Measurements from ENCODE around the gene SORCS2.

Gene SORCS2

GRCh38 chr4:7270121-7270520 is 77.8 kb downstream of the SORCS2 start:
- Histone ChIP-seq H3K14ac (ENCODE audit: low read length in 2 of 2) (no peak overlapping the region), H3K23ac (ENCODE audit: low read length in 2 of 2) (no peak overlapping the region), H3K79me1 (replicated peaks; ENCODE audit: low read length, poor library complexity, severe bottlenecking) (peaks cover 3% of the 10 kb centered on the region), H2BK15ac (ENCODE audit: low read depth, poor library complexity, severe bottlenecking) (no peak overlapping the region), H3K4ac (ENCODE audit: low read depth in 1 of 2, low read length in 2 of 2) (no peak overlapping the region), H2BK12ac (ENCODE audit: low read length in 2 of 2) (no peak overlapping the region), H3K9me3 (ENCODE audit: control insufficient read depth, low read length) (peaks cover 8% of the 10 kb centered on the region), H4K8ac (ENCODE audit: low read length) (no peak overlapping the region), H2BK120ac (ENCODE audit: low read depth, low read length) (no peak overlapping the region), H3K4me1 (ENCODE audit: control insufficient read depth, insufficient read depth, low read depth, low read length) (peaks cover 13% of the 10 kb centered on the region), H3K4me2 (ENCODE audit: low read length, poor library complexity, severe bottlenecking) (no peak overlapping the region), H4K91ac (ENCODE audit: low read length) (no peak overlapping the region), H3K9ac (ENCODE audit: low read length) (no peak overlapping the region), H3K4me3 (ENCODE audit: insufficient read depth in 1 of 2, low read depth in 1 of 2, low read length in 2 of 2) (no peak overlapping the region), H2AFZ (ENCODE audit: low read depth, low read length) (no peak overlapping the region), H2AK5ac (ENCODE audit: low read length, severe bottlenecking) (no peak overlapping the region), H3K27me3 (ENCODE audit: control insufficient read depth in 1 of 2, insufficient read depth in 1 of 2, low read length in 2 of 2) (peaks cover 25 to 32% of the 10 kb centered on the region in 2 experiments), H2BK5ac (ENCODE audit: low read depth, low read length, poor library complexity, severe bottlenecking) (no peak overlapping the region), H3K27ac (ENCODE audit: low read length, poor library complexity, severe bottlenecking) (no peak overlapping the region), H3K18ac (ENCODE audit: low read depth in 1 of 2, low read length in 2 of 2) (no peak overlapping the region), H3K36me3 (ENCODE audit: control insufficient read depth in 1 of 2, insufficient read depth in 2 of 2, low read depth in 1 of 2, low read length in 2 of 2) (no peaks in the 10 kb centered on the region)
- no peak for DNase-seq
- 96% methylated on average over 17 of the region's 17 CpGs for WGBS

GRCh38 chr4:7272404-7272803 is 80.1 kb downstream of the SORCS2 start:
- Histone ChIP-seq H3K27ac (ENCODE audit: low read length, poor library complexity, severe bottlenecking) (no peak overlapping the region), H3K79me1 (replicated peaks; ENCODE audit: low read length, poor library complexity, severe bottlenecking) (peaks cover 3% of the 10 kb centered on the region), H2AFZ (ENCODE audit: low read depth, low read length) (no peak overlapping the region), H4K8ac (ENCODE audit: low read length) (no peak overlapping the region), H3K4ac (ENCODE audit: low read depth in 1 of 2, low read length in 2 of 2) (no peak overlapping the region), H2BK5ac (ENCODE audit: low read depth, low read length, poor library complexity, severe bottlenecking) (no peak overlapping the region), H4K91ac (ENCODE audit: low read length) (no peak overlapping the region), H3K36me3 (ENCODE audit: control insufficient read depth in 1 of 2, insufficient read depth in 2 of 2, low read depth in 1 of 2, low read length in 2 of 2) (no peaks in the 10 kb centered on the region), H3K23ac (ENCODE audit: low read length in 2 of 2) (no peak overlapping the region), H2BK15ac (ENCODE audit: low read depth, poor library complexity, severe bottlenecking) (no peak overlapping the region), H3K9me3 (ENCODE audit: control insufficient read depth, low read length) (peaks cover 8% of the 10 kb centered on the region), H2AK5ac (ENCODE audit: low read length, severe bottlenecking) (no peak overlapping the region), H3K14ac (ENCODE audit: low read length in 2 of 2) (no peak overlapping the region), H2BK120ac (ENCODE audit: low read depth, low read length) (no peak overlapping the region), H3K18ac (ENCODE audit: low read depth in 1 of 2, low read length in 2 of 2) (no peak overlapping the region), H3K4me1 (ENCODE audit: control insufficient read depth, insufficient read depth, low read depth, low read length) (no peaks in the 10 kb centered on the region), H3K9ac (ENCODE audit: low read length) (no peak overlapping the region), H3K27me3 (ENCODE audit: control insufficient read depth in 1 of 2, insufficient read depth in 1 of 2, low read length in 2 of 2) (peaks cover 32 to 40% of the 10 kb centered on the region in 2 experiments), H3K4me2 (ENCODE audit: low read length, poor library complexity, severe bottlenecking) (no peak overlapping the region), H2BK12ac (ENCODE audit: low read length in 2 of 2) (no peak overlapping the region), H3K4me3 (ENCODE audit: insufficient read depth in 1 of 2, low read depth in 1 of 2, low read length in 2 of 2) (no peak overlapping the region)
- WGBS = 86% methylated on average over 9 of the region's 10 CpGs
- DNase-seq = no peak

GRCh38 chr4:7273738-7274297 is 81.5 kb downstream of the SORCS2 start:
- no peak overlapping the region for H4K8ac ChIP-seq (ENCODE audit: low read length)
- H3K4ac ChIP-seq (ENCODE audit: low read depth in 1 of 2, low read length in 2 of 2) = no peak overlapping the region
- H2AK5ac ChIP-seq (ENCODE audit: low read length, severe bottlenecking) = no peak overlapping the region
- no peak overlapping the region for H2BK5ac ChIP-seq (ENCODE audit: low read depth, low read length, poor library complexity, severe bottlenecking)
- H4K91ac ChIP-seq (ENCODE audit: low read length) = no peak overlapping the region
- H2BK120ac ChIP-seq (ENCODE audit: low read depth, low read length) = no peak overlapping the region
- no peak overlapping the region for H3K14ac ChIP-seq (ENCODE audit: low read length in 2 of 2)
- no peaks in the 10 kb centered on the region for H3K36me3 ChIP-seq (ENCODE audit: control insufficient read depth in 1 of 2, insufficient read depth in 2 of 2, low read depth in 1 of 2, low read length in 2 of 2)
- H3K4me1 ChIP-seq (ENCODE audit: control insufficient read depth, insufficient read depth, low read depth, low read length) = no peaks in the 10 kb centered on the region
- no peak overlapping the region for H2BK15ac ChIP-seq (ENCODE audit: low read depth, poor library complexity, severe bottlenecking)
- H3K9ac ChIP-seq (ENCODE audit: low read length) = no peak overlapping the region
- H3K9me3 ChIP-seq (ENCODE audit: control insufficient read depth, low read length) = peaks cover 8% of the 10 kb centered on the region
- no peak overlapping the region for H2AFZ ChIP-seq (ENCODE audit: low read depth, low read length)
- H3K18ac ChIP-seq (ENCODE audit: low read depth in 1 of 2, low read length in 2 of 2) = no peak overlapping the region
- H2BK12ac ChIP-seq (ENCODE audit: low read length in 2 of 2) = no peak overlapping the region
- H3K79me1 ChIP-seq (replicated peaks; ENCODE audit: low read length, poor library complexity, severe bottlenecking) = peaks cover 3% of the 10 kb centered on the region
- peaks cover 37 to 47% of the 10 kb centered on the region in 2 experiments for H3K27me3 ChIP-seq (ENCODE audit: control insufficient read depth in 1 of 2, insufficient read depth in 1 of 2, low read length in 2 of 2)
- 82% methylated on average over 8 of the region's 8 CpGs for WGBS
- no peak for DNase-seq
- no peak overlapping the region for H3K27ac ChIP-seq (ENCODE audit: low read length, poor library complexity, severe bottlenecking)
- no peak overlapping the region for H3K23ac ChIP-seq (ENCODE audit: low read length in 2 of 2)
- H3K4me2 ChIP-seq (ENCODE audit: low read length, poor library complexity, severe bottlenecking) = no peak overlapping the region
- H3K4me3 ChIP-seq (ENCODE audit: insufficient read depth in 1 of 2, low read depth in 1 of 2, low read length in 2 of 2) = no peak overlapping the region

- Histone ChIP-seq H4K8ac (ENCODE audit: low read length) (no peak overlapping the region), H3K14ac (ENCODE audit: low read length in 2 of 2) (no peak overlapping the region), H2AK5ac (ENCODE audit: low read length, severe bottlenecking) (no peak overlapping the region), H3K4me1 (ENCODE audit: control insufficient read depth, insufficient read depth, low read depth, low read length) (peaks cover 2% of the 10 kb centered on the region), H3K4ac (ENCODE audit: low read depth in 1 of 2, low read length in 2 of 2) (no peak overlapping the region), H3K79me1 (replicated peaks; ENCODE audit: low read length, poor library complexity, severe bottlenecking) (peaks cover 3% of the 10 kb centered on the region), H2BK120ac (ENCODE audit: low read depth, low read length) (no peak overlapping the region), H2BK12ac (ENCODE audit: low read length in 2 of 2) (no peak overlapping the region), H3K27ac (ENCODE audit: low read length, poor library complexity, severe bottlenecking) (no peak overlapping the region), H2AFZ (ENCODE audit: low read depth, low read length) (no peak overlapping the region), H4K91ac (ENCODE audit: low read length) (no peak overlapping the region), H3K4me3 (ENCODE audit: insufficient read depth in 1 of 2, low read depth in 1 of 2, low read length in 2 of 2) (no peak overlapping the region), H3K27me3 (ENCODE audit: control insufficient read depth in 1 of 2, insufficient read depth in 1 of 2, low read length in 2 of 2) (peaks cover 41 to 47% of the 10 kb centered on the region in 2 experiments), H3K4me2 (ENCODE audit: low read length, poor library complexity, severe bottlenecking) (no peak overlapping the region), H3K36me3 (ENCODE audit: control insufficient read depth in 1 of 2, insufficient read depth in 2 of 2, low read depth in 1 of 2, low read length in 2 of 2) (no peaks in the 10 kb centered on the region), H2BK15ac (ENCODE audit: low read depth, poor library complexity, severe bottlenecking) (no peak overlapping the region), H3K9me3 (ENCODE audit: control insufficient read depth, low read length) (peaks cover 8% of the 10 kb centered on the region), H2BK5ac (ENCODE audit: low read depth, low read length, poor library complexity, severe bottlenecking) (no peak overlapping the region), H3K18ac (ENCODE audit: low read depth in 1 of 2, low read length in 2 of 2) (no peak overlapping the region), H3K23ac (ENCODE audit: low read length in 2 of 2) (no peak overlapping the region), H3K9ac (ENCODE audit: low read length) (no peak overlapping the region)
- DNase-seq = no peak
- WGBS = 91% methylated on average over 5 of the region's 5 CpGs
These were observed 82.7 kb downstream of the SORCS2 start for GRCh38 chr4:7275067-7275466.

Data from mesenchymal stem cell (in vitro differentiated cells and primary cell).